Ascending aorta (tissue), 2 donors: ENCODE data around the gene TEAD4. TPM values are rescaled to one million over a fixed set of nuclear protein-coding genes. Genes with fewer than 3 reads are reported as not detected.

Experiments
- DNase-seq, 2 donors: peaks; one replicate each; pipeline ENCODE4 v3.0.0-alpha.2; 2019; ENCODE audit warnings: low spot score in 2 of 2
- H3K27ac ChIP-seq, 2 donors: fragments of 200-600 bp; sonication (generic); one replicate each; pipeline ENCODE4 v1.5.1; 2016 to 2017; ENCODE audit warnings: mild to moderate bottlenecking in 1 of 2
- H3K27me3 ChIP-seq: fragments of 200-600 bp; sonication (generic); one replicate; pipeline ENCODE4 v1.5.1; 2017
- H3K36me3 ChIP-seq, 2 donors: fragments of 200-600 bp; sonication (generic); one replicate each; pipeline ENCODE4 v1.5.1; 2016
- H3K4me1 ChIP-seq, 2 donors: fragments of 200-600 bp; sonication (generic); one replicate each; pipeline ENCODE4 v1.5.1; 2016 to 2017; ENCODE audit warnings: mild to moderate bottlenecking in 1 of 2
- H3K4me3 ChIP-seq, 2 donors: fragments of 200-600 bp; sonication (generic); one replicate each; pipeline ENCODE4 v1.5.1; 2016 to 2017; ENCODE audit warnings: mild to moderate bottlenecking in 1 of 2
- H3K9me3 ChIP-seq, 2 donors: fragments of 200-600 bp; sonication (generic); one replicate each; pipeline ENCODE4 v1.5.1; 2016
- intact Hi-C: fragments of 100-400 bp; cut with DNase I; formaldehyde crosslinking; loops from one replicate; pipeline ENCODE4 v1.15.1; 2023
- total RNA-seq: library from RNA; depleted of rRNA; stranded (reverse); fragments of >200 nt; gene quantifications from one replicate; pipeline ENCODE4 v1.1.0, GENCODE V29; 2016
- TF ChIP-seq, protein P1 (sequence below), 3 experiments: fragments of 200-600 bp in 2 of 3; fragments of 450-650 bp in 1 of 3; sonication (generic) in 2 of 3; IDR thresholded peaks; one replicate each; pipeline ENCODE4 v1.5.1; 2016 to 2019; ENCODE audit warnings: antibody characterized with exemption in 3 of 3, mild to moderate bottlenecking in 1 of 3, moderate library complexity in 1 of 3

The TEAD4 gene
- total RNA-seq, 1 donor from 2014 or later: 76.1 TPM

DNA sequence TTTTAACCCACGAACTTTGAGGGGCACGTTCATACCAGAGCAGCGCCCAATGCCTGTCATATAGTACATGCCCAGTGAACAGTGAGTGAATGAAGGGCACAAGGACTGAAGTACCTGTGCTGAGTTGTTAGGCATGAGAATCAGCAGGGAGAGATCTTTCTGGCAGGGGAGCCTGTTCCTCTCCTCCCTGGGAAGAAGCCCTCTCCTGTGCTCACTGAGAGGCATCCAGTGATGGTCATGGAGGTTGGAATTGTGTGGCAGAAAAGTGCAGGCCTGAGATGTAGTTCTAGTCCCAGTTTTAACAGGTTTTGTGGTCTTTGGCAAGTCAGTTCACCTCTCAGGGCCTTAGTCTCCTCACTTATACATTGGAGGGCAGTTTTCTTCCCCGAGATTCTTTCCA is 20.6 kb downstream of the TEAD4 start:
- TF ChIP-seq, protein P1, sequence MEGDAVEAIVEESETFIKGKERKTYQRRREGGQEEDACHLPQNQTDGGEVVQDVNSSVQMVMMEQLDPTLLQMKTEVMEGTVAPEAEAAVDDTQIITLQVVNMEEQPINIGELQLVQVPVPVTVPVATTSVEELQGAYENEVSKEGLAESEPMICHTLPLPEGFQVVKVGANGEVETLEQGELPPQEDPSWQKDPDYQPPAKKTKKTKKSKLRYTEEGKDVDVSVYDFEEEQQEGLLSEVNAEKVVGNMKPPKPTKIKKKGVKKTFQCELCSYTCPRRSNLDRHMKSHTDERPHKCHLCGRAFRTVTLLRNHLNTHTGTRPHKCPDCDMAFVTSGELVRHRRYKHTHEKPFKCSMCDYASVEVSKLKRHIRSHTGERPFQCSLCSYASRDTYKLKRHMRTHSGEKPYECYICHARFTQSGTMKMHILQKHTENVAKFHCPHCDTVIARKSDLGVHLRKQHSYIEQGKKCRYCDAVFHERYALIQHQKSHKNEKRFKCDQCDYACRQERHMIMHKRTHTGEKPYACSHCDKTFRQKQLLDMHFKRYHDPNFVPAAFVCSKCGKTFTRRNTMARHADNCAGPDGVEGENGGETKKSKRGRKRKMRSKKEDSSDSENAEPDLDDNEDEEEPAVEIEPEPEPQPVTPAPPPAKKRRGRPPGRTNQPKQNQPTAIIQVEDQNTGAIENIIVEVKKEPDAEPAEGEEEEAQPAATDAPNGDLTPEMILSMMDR (IDR thresholded peaks at IDR 0.05): no peak
- intact Hi-C loops: no loop called here
- H3K4me1 ChIP-seq: no peaks in the 10 kb centered on the region
- peaks cover 0 to 4% of the 10 kb centered on the region in 2 donors for H3K36me3 ChIP-seq
- H3K27ac ChIP-seq: no peak overlapping the region
- H3K27me3 ChIP-seq: no peaks in the 10 kb centered on the region
- H3K9me3 ChIP-seq: no peaks in the 10 kb centered on the region
- no peak for DNase-seq
- H3K4me3 ChIP-seq: no peak overlapping the region

DNA sequence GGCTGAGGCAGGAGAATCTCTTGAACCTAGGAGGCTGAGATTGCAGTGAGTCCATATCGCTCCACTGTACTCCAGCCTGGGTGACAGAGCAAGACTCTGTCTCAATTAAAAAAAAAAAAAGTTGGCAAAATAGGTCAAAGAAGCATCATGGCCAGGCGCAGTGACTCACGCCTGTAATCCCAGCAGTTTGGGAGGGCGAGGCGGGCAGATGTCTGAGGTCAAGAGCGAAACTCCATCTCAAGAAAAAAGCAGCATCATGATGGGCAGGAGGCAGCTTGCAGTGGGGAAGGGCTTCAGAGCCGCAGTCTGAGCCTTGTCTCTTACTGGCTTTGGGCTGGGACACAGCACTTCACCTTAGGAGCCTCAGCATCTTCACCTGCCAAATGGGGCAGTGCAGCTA is 21.4 kb downstream of the TEAD4 start:
- DNase-seq: no peak
- intact Hi-C loops: no loop called here
- H3K4me3 ChIP-seq: no peak overlapping the region
- no peaks in the 10 kb centered on the region for H3K27me3 ChIP-seq
- H3K9me3 ChIP-seq: no peaks in the 10 kb centered on the region
- H3K4me1 ChIP-seq: no peaks in the 10 kb centered on the region
- H3K27ac ChIP-seq: no peak overlapping the region
- TF ChIP-seq, protein P1 (IDR thresholded peaks at IDR 0.05): no peak
- H3K36me3 ChIP-seq: peaks cover 0 to 4% of the 10 kb centered on the region in 2 donors

DNA sequence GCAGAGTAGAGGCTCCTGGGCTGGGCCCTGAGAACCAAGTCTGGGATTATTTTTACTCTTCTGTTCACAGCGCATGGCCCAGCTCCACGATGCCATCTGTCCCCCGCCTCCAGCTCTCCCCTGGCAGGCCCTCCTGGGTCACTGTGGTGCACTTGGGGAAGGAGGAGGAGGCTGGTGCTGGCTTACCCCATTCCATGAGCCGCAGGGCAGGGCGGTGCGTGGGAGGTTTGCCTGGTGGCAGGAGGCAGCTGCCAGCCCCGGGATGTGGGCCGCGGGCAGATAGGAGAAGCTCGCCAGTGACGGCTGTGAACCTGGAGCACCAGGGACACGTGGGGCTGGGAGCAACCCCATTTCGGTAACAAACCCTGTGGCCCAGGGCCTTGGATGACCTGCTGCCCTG is 23.2 kb downstream of the TEAD4 start:
- Histone ChIP-seq H3K27me3 (no peaks in the 10 kb centered on the region), H3K4me1 (no peaks in the 10 kb centered on the region), H3K9me3 (no peaks in the 10 kb centered on the region), H3K4me3 (no peak overlapping the region), H3K27ac (no peak overlapping the region), H3K36me3 (peaks cover 0 to 4% of the 10 kb centered on the region in 2 donors)
- TF ChIP-seq, protein P1 (IDR thresholded peaks at IDR 0.05): no peak
- intact Hi-C loops: no loop called here
- DNase-seq: no peak

DNA sequence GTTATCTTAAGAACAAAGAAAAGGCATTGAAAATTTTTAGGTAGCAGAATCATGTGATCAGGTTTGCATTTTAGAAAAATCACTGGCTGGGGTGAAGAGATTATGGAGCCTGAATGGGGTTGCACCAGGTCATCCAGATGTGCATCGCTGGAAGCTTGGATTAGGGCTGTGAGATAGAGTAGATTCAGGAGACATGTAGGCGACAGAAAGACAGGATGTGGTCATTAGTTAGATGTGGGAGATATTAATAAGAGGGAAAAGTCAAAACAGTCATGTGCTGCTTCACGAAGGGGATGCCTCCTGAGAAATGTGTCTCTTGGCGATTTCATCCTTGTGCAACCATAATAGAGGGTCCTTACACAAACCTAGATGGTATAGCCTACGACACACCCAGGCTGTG is 25.1 kb downstream of the TEAD4 start:
- no peaks in the 10 kb centered on the region for H3K4me1 ChIP-seq
- intact Hi-C loops: no loop called here
- TF ChIP-seq, protein P1 (IDR thresholded peaks at IDR 0.05): no peak
- no peak for DNase-seq
- no peak overlapping the region for H3K4me3 ChIP-seq
- no peak overlapping the region for H3K27ac ChIP-seq
- H3K9me3 ChIP-seq: no peaks in the 10 kb centered on the region
- H3K27me3 ChIP-seq: no peaks in the 10 kb centered on the region
- peaks cover 0 to 4% of the 10 kb centered on the region in 2 donors for H3K36me3 ChIP-seq

DNA sequence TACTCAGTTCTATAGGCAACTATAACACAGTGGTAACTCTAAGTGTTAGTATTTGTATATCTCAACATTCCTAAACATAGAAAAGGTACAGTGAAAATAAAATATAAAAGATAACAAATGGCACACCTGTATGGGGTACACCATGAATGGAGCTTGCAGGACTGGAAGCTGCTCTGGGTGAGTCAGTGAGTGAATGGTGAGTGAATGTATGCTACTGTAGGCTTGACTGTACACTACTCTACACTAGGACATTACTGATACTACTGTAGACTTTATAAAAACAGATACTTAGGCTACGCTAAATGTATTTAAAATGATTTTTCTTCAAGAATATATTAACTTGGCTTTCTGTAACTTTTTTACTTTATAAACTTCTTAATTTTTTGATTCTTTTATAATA is 25.5 kb downstream of the TEAD4 start:
- peaks cover 0 to 2% of the 10 kb centered on the region in 2 donors for H3K36me3 ChIP-seq
- no peak overlapping the region for H3K27ac ChIP-seq
- DNase-seq: no peak
- TF ChIP-seq, protein P1 (IDR thresholded peaks at IDR 0.05): no peak
- H3K27me3 ChIP-seq: no peaks in the 10 kb centered on the region
- no peaks in the 10 kb centered on the region for H3K4me1 ChIP-seq
- intact Hi-C loops: no loop called here
- peaks cover 0 to 4% of the 10 kb centered on the region in 2 donors for H3K9me3 ChIP-seq
- no peak overlapping the region for H3K4me3 ChIP-seq

DNA sequence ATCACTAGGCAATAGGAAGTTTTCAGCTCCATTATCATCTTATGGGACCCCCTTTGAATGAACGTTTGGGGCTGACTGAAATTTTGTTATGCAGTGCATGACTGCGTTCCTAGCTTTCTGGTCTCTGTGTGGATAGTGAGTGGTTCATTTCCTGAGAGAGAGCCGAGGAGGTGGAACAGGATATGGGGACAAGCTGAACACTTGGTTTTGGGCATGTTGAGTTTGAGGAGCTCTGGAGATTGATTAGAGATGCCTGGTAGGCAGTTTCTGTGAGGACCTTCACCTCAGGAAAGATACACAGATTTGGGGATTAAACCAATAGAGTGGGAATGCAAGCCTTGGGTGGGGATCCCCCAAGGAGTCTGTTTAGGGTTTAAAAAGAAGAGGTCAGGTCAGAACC is 27.7 kb downstream of the TEAD4 start:
- Histone ChIP-seq H3K9me3 (peaks cover 0 to 9% of the 10 kb centered on the region in 2 donors), H3K36me3 (no peaks in the 10 kb centered on the region), H3K4me3 (no peak overlapping the region), H3K27ac (no peak overlapping the region), H3K27me3 (no peaks in the 10 kb centered on the region), H3K4me1 (no peaks in the 10 kb centered on the region)
- intact Hi-C loops: no loop called here
- no peak for DNase-seq
- TF ChIP-seq, protein P1 (IDR thresholded peaks at IDR 0.05): no peak
